GM23338 (cell line): ENCODE data around the gene LRIT3. TPM values are rescaled to one million over a fixed set of nuclear protein-coding genes. Genes with fewer than 3 reads are reported as not detected.

Source experiments
- ATAC-seq: fragments of 200-7000 bp; cut with Tn5 transposase; 3 replicates; pipeline ENCODE4 v1.9.1; 2020
- DNase-seq: peaks from one replicate; pipeline ENCODE4 v3.0.0-alpha.2; 2015; ENCODE audit warnings: low spot score
- H2AFZ ChIP-seq: fragments of 200-600 bp; sonication (generic); 2 replicates; pipeline ENCODE4 v1.8.0; 2016; ENCODE audit warnings: antibody characterized with exemption, mild to moderate bottlenecking, moderate library complexity
- H3F3A ChIP-seq: fragments of 200-600 bp; sonication (generic); replicated peaks from 2 replicates; pipeline ENCODE4 v1.8.0; 2017; ENCODE audit warnings: antibody characterized with exemption, mixed run types, low read depth
- H3K27ac ChIP-seq: fragments of 200-600 bp; sonication (generic); 2 replicates; pipeline ENCODE4 v1.6.1; 2016; ENCODE audit warnings: low read depth
- H3K27me3 ChIP-seq: fragments of 200-600 bp; sonication (generic); 2 replicates; pipeline ENCODE4 v1.8.0; 2016; ENCODE audit warnings: mild to moderate bottlenecking, mixed run types, moderate library complexity; ENCODE audit not compliant: insufficient read depth
- H3K36me3 ChIP-seq: fragments of 200-600 bp; sonication (generic); 2 replicates; pipeline ENCODE4 v1.8.0; 2016; ENCODE audit warnings: mild to moderate bottlenecking; ENCODE audit not compliant: insufficient read depth
- H3K4me1 ChIP-seq: fragments of 200-600 bp; sonication (generic); 2 replicates; pipeline ENCODE4 v1.8.0; 2016; ENCODE audit warnings: mild to moderate bottlenecking, moderate library complexity; ENCODE audit not compliant: insufficient read depth
- H3K4me2 ChIP-seq: fragments of 200-600 bp; sonication (generic); 2 replicates; pipeline ENCODE4 v1.7.1; 2017; ENCODE audit warnings: mixed run types
- H3K4me3 ChIP-seq: fragments of 200-600 bp; sonication (generic); 2 replicates; pipeline ENCODE4 v1.6.1; 2016; ENCODE audit warnings: mixed run types
- H3K79me2 ChIP-seq: fragments of 200-600 bp; sonication (generic); replicated peaks from 2 replicates; pipeline ENCODE4 v1.8.0; 2017; ENCODE audit warnings: mild to moderate bottlenecking; ENCODE audit not compliant: insufficient read depth
- H3K9me2 ChIP-seq: fragments of 200-600 bp; sonication (generic); 2 replicates; pipeline ENCODE4 v1.8.0; 2017; ENCODE audit not compliant: insufficient read depth
- H4K20me1 ChIP-seq: fragments of 200-600 bp; sonication (generic); replicated peaks from 2 replicates; pipeline ENCODE4 v1.8.0; 2017; ENCODE audit warnings: mild to moderate bottlenecking; ENCODE audit not compliant: insufficient read depth
- H3K27ac Mint-ChIP-seq: 2 replicates; pipeline ENCODE4 v1.8.0; 2020; ENCODE audit warnings: inconsistent platforms, mild to moderate bottlenecking, moderate library complexity, mixed read lengths
- H3K27me3 Mint-ChIP-seq: 3 replicates; pipeline ENCODE4 v1.8.0; 2022; ENCODE audit warnings: low read depth, mild to moderate bottlenecking, moderate library complexity, mixed read lengths, inconsistent platforms; ENCODE audit not compliant: insufficient read depth, poor library complexity
- H3K36me3 Mint-ChIP-seq: 3 replicates; pipeline ENCODE4 v1.8.0; 2021; ENCODE audit warnings: low read depth, mild to moderate bottlenecking, inconsistent platforms, moderate library complexity, mixed read lengths
- H3K4me1 Mint-ChIP-seq: 3 replicates; pipeline ENCODE4 v1.8.0; 2020; ENCODE audit warnings: mild to moderate bottlenecking, inconsistent platforms, mixed read lengths
- H3K4me3 Mint-ChIP-seq: 3 replicates; pipeline ENCODE4 v1.8.0; 2021; ENCODE audit warnings: moderate library complexity, mild to moderate bottlenecking, inconsistent platforms, mixed read lengths
- H3K9me3 Mint-ChIP-seq: 3 replicates; pipeline ENCODE4 v1.8.0; 2020; ENCODE audit warnings: moderate library complexity, mild to moderate bottlenecking, inconsistent platforms, mixed read lengths
- CREB1 ChIP-seq: fragments of 250-450 bp; sonication (Bioruptor Pico); IDR thresholded peaks from 2 replicates; pipeline ENCODE4 v1.5.0; 2020; ENCODE audit warnings: low read depth, mild to moderate bottlenecking, moderate library complexity
- EZH2 ChIP-seq: fragments of 200-600 bp; sonication (generic); IDR thresholded peaks from one replicate; pipeline ENCODE4 v1.8.0; 2017; ENCODE audit warnings: antibody characterized with exemption, mild to moderate bottlenecking, low read depth; ENCODE audit not compliant: unreplicated experiment
- JUNB ChIP-seq: IDR thresholded peaks from one replicate; pipeline ENCODE4 v1.6.1; 2016; ENCODE audit warnings: antibody characterized with exemption; ENCODE audit not compliant: unreplicated experiment
- NANOG ChIP-seq: IDR thresholded peaks from 2 replicates; pipeline ENCODE4 v1.6.1; 2016; ENCODE audit warnings: antibody characterized with exemption, borderline replicate concordance
- POLR2AphosphoS5 ChIP-seq: IDR thresholded peaks from 2 replicates; pipeline ENCODE4 v1.6.1; 2016; ENCODE audit warnings: antibody characterized with exemption, low read depth
- STAT1 ChIP-seq: IDR thresholded peaks from one replicate; pipeline ENCODE4 v1.6.1; 2016; ENCODE audit warnings: antibody characterized with exemption; ENCODE audit not compliant: unreplicated experiment
- ZNF114 ChIP-seq: fragments of 250-450 bp; sonication (Bioruptor Pico); IDR thresholded peaks from 2 replicates; pipeline ENCODE4 v1.5.0; 2020; ENCODE audit warnings: mild to moderate bottlenecking, moderate library complexity
- polyA plus RNA-seq: library from polyadenylated mRNA; unstranded; fragments of >200 nt; fragmentation: Nextera tagmentation; extraction: Ambion mirVana; gene quantifications from 2 replicates; pipeline ENCODE4 v1.2.1, GENCODE V29; 2016
- total RNA-seq: library from RNA; depleted of rRNA; stranded (reverse); fragments of >200 nt; shearing (Covaris generic); gene quantifications from 2 replicates; pipeline ENCODE4 v1.2.3, GENCODE V29; 2014
- TF ChIP-seq, protein P1 (sequence below): IDR thresholded peaks from 2 replicates; pipeline ENCODE4 v1.6.1; 2016; ENCODE audit warnings: antibody characterized with exemption
- TF ChIP-seq, protein P2 (sequence below), 2 experiments: fragments of 200-600 bp in 1 of 2; sonication (generic) in 1 of 2; conservative IDR thresholded peaks; 2 replicates each; pipeline versions ENCODE4 v1.5.1 to v1.6.1; 2016 to 2017; ENCODE audit warnings: antibody characterized with exemption in 2 of 2, low read depth in 2 of 2, mild to moderate bottlenecking in 2 of 2, moderate library complexity in 1 of 2
- TF ChIP-seq, protein P3 (sequence below): fragments of 250-450 bp; sonication (Bioruptor Pico); IDR thresholded peaks from 2 replicates; pipeline ENCODE4 v1.5.0; 2020; ENCODE audit warnings: mild to moderate bottlenecking, moderate library complexity

LRIT3 gene
- total and polyA plus RNA-seq, 2 experiments from 2014 or later: 0.14 TPM; not detected in 1

DNA sequence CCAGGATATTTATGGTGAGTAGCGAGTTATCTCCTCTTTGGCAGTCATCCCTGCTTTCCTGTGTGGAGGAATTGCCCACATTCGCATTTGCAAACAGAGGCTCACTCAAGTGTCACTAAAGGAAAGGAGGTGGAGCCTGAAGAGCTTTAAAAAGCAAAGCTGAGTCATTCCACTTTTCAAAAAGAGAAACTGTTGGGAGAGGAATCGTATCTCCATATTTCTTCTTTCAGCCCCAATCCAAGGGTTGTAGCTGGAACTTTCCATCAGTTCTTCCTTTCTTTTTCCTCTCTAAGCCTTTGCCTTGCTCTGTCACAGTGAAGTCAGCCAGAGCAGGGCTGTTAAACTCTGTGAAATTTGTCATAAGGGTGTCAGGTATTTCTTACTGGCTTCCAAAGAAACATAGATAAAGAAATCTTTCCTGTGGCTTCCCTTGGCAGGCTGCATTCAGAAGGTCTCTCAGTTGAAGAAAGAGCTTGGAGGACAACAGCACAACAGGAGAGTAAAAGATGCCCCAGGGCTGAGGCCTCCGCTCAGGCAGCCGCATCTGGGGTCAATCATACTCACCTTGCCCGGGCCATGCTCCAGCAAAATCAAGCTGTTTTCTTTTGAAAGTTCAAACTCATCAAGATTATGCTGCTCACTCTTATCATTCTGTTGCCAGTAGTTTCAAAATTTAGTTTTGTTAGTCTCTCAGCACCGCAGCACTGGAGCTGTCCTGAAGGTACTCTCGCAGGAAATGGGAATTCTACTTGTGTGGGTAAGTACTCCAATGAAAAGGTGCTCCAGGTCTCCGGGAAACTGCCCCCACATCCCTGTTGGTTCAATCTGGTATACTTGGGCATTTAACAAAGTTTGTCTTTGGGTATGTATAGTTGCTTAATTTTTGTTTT is 65.0 kb downstream of the LRIT3 start, which contains the start of gene EGF:
Gene EGF (plus strand): TSS at position 178 of the 890 bp plus-strand sequence. CDS start 453 bp downstream, at position 631.
- H3K27ac Mint-ChIP-seq: peak within 1 kb of the TSS; percentile 68
- Histone ChIP-seq H3K36me3 (no peaks in the 10 kb centered on the region), H3K9me2 (no peaks in the 10 kb centered on the region), H4K20me1 (no peaks in the 10 kb centered on the region), H3K4me3 (peak within 1 kb of the TSS; percentile 3; the same call in 1 of the 2 replicates), H3K4me2 (peak within 1 kb of the TSS; percentile 58), H3K79me2 (no peaks in the 10 kb centered on the region), H3K27ac (peak within 1 kb of the TSS; percentile 53; the same call in 1 of the 2 replicates), H3K4me1 (peaks cover 26% of the 10 kb centered on the region), H3F3A (no peaks in the 10 kb centered on the region), H2AFZ (peak within 1 kb of the TSS; percentile 13; the same call in 1 of the 2 replicates), H3K27me3 (no peaks in the 10 kb centered on the region)
- no peaks in the 10 kb centered on the region for H3K36me3 Mint-ChIP-seq
- peak within 1 kb of the TSS; percentile 32 for H3K4me3 Mint-ChIP-seq
- no peaks in the 10 kb centered on the region for H3K9me3 Mint-ChIP-seq
- TF ChIP-seq, protein P1, sequence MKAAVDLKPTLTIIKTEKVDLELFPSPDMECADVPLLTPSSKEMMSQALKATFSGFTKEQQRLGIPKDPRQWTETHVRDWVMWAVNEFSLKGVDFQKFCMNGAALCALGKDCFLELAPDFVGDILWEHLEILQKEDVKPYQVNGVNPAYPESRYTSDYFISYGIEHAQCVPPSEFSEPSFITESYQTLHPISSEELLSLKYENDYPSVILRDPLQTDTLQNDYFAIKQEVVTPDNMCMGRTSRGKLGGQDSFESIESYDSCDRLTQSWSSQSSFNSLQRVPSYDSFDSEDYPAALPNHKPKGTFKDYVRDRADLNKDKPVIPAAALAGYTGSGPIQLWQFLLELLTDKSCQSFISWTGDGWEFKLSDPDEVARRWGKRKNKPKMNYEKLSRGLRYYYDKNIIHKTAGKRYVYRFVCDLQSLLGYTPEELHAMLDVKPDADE: no peak
- TF ChIP-seq, protein P2, sequence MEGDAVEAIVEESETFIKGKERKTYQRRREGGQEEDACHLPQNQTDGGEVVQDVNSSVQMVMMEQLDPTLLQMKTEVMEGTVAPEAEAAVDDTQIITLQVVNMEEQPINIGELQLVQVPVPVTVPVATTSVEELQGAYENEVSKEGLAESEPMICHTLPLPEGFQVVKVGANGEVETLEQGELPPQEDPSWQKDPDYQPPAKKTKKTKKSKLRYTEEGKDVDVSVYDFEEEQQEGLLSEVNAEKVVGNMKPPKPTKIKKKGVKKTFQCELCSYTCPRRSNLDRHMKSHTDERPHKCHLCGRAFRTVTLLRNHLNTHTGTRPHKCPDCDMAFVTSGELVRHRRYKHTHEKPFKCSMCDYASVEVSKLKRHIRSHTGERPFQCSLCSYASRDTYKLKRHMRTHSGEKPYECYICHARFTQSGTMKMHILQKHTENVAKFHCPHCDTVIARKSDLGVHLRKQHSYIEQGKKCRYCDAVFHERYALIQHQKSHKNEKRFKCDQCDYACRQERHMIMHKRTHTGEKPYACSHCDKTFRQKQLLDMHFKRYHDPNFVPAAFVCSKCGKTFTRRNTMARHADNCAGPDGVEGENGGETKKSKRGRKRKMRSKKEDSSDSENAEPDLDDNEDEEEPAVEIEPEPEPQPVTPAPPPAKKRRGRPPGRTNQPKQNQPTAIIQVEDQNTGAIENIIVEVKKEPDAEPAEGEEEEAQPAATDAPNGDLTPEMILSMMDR (conservative IDR thresholded peaks at IDR 0.05; ENCODE audit: low read depth in 2 of 2): no peak
- TF ChIP-seq CREB1: no peak
- TF ChIP-seq POLR2AphosphoS5: no peak
- no peak for TF ChIP-seq STAT1
- no peak for TF ChIP-seq EZH2
- TF ChIP-seq NANOG: no peak
- TF ChIP-seq JUNB: no peak
- TF ChIP-seq ZNF114 (CRISPR knock-in tag): no peak
- TF ChIP-seq, protein P3, sequence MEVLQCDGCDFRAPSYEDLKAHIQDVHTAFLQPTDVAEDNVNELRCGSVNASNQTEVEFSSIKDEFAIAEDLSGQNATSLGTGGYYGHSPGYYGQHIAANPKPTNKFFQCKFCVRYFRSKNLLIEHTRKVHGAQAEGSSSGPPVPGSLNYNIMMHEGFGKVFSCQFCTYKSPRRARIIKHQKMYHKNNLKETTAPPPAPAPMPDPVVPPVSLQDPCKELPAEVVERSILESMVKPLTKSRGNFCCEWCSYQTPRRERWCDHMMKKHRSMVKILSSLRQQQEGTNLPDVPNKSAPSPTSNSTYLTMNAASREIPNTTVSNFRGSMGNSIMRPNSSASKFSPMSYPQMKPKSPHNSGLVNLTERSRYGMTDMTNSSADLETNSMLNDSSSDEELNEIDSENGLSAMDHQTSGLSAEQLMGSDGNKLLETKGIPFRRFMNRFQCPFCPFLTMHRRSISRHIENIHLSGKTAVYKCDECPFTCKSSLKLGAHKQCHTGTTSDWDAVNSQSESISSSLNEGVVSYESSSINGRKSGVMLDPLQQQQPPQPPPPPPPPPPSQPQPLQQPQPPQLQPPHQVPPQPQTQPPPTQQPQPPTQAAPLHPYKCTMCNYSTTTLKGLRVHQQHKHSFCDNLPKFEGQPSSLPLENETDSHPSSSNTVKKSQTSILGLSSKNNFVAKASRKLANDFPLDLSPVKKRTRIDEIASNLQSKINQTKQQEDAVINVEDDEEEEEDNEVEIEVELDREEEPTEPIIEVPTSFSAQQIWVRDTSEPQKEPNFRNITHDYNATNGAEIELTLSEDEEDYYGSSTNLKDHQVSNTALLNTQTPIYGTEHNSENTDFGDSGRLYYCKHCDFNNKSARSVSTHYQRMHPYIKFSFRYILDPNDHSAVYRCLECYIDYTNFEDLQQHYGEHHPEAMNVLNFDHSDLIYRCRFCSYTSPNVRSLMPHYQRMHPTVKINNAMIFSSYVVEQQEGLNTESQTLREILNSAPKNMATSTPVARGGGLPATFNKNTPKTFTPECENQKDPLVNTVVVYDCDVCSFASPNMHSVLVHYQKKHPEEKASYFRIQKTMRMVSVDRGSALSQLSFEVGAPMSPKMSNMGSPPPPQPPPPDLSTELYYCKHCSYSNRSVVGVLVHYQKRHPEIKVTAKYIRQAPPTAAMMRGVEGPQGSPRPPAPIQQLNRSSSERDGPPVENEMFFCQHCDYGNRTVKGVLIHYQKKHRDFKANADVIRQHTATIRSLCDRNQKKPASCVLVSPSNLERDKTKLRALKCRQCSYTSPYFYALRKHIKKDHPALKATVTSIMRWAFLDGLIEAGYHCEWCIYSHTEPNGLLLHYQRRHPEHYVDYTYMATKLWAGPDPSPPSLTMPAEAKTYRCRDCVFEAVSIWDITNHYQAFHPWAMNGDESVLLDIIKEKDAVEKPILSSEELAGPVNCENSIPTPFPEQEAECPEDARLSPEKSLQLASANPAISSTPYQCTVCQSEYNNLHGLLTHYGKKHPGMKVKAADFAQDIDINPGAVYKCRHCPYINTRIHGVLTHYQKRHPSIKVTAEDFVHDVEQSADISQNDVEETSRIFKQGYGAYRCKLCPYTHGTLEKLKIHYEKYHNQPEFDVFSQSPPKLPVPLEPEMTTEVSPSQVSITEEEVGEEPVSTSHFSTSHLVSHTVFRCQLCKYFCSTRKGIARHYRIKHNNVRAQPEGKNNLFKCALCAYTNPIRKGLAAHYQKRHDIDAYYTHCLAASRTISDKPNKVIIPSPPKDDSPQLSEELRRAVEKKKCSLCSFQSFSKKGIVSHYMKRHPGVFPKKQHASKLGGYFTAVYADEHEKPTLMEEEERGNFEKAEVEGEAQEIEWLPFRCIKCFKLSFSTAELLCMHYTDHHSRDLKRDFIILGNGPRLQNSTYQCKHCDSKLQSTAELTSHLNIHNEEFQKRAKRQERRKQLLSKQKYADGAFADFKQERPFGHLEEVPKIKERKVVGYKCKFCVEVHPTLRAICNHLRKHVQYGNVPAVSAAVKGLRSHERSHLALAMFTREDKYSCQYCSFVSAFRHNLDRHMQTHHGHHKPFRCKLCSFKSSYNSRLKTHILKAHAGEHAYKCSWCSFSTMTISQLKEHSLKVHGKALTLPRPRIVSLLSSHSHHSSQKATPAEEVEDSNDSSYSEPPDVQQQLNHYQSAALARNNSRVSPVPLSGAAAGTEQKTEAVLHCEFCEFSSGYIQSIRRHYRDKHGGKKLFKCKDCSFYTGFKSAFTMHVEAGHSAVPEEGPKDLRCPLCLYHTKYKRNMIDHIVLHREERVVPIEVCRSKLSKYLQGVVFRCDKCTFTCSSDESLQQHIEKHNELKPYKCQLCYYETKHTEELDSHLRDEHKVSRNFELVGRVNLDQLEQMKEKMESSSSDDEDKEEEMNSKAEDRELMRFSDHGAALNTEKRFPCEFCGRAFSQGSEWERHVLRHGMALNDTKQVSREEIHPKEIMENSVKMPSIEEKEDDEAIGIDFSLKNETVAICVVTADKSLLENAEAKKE: no peak
- H3K27me3 Mint-ChIP-seq: peaks cover 2% of the 10 kb centered on the region
- ATAC-seq (peak; percentile 78), DNase-seq (peak; percentile 54)
- peaks cover 38% of the 10 kb centered on the region for H3K4me1 Mint-ChIP-seq
